CD14-positive monocyte (primary cell): Measurements from ENCODE around the gene AP1B1. TPM values are rescaled to one million over a fixed set of nuclear protein-coding genes. Genes with fewer than 3 reads are reported as not detected.

Experiments
- DNase-seq, 3 donors: peaks; one replicate each; pipeline ENCODE4 v3.0.0-alpha.2; 2011 to 2022
- H2AFZ ChIP-seq: 2 replicates; pipeline ENCODE4 v1.6.0; 2012; ENCODE audit warnings: mild to moderate bottlenecking, low read depth, low read length, inconsistent platforms; ENCODE audit not compliant: insufficient read depth, poor library complexity, severe bottlenecking
- H3K27ac ChIP-seq, 2 donors: 1 replicate in 1 of 2; 2 replicates in 1 of 2; pipeline ENCODE4 v1.5.1; 2012 to 2013; ENCODE audit warnings: low read length in 2 of 2, control low read depth in 1 of 2, inconsistent platforms in 1 of 2, low read depth in 1 of 2, mild to moderate bottlenecking in 1 of 2
- H3K27me3 ChIP-seq, 2 donors: one replicate each; pipeline versions ENCODE4 v1.6.0 to v1.6.1; 2011 to 2013; ENCODE audit warnings: low read length in 2 of 2; ENCODE audit not compliant: control insufficient read depth in 2 of 2, insufficient read depth in 2 of 2
- H3K36me3 ChIP-seq, 2 donors: replicated peaks in 1 of 2; 1 replicate in 1 of 2; 2 replicates in 1 of 2; pipeline versions ENCODE4 v1.5.1 to v1.6.1; 2012 to 2013; ENCODE audit warnings: low read length in 2 of 2, control low read depth in 1 of 2, inconsistent platforms in 1 of 2, mild to moderate bottlenecking in 1 of 2; ENCODE audit not compliant: insufficient read depth in 2 of 2, control insufficient read depth in 1 of 2
- H3K4me1 ChIP-seq, 2 donors: 1 replicate in 1 of 2; 2 replicates in 1 of 2; pipeline versions ENCODE4 v1.5.1 to v1.6.1; 2012 to 2013; ENCODE audit warnings: low read length in 2 of 2, control low read depth in 1 of 2, inconsistent platforms in 1 of 2, mild to moderate bottlenecking in 1 of 2, moderate library complexity in 1 of 2; ENCODE audit not compliant: insufficient read depth in 2 of 2, control insufficient read depth in 1 of 2
- H3K4me2 ChIP-seq: replicated peaks from 2 replicates; pipeline ENCODE3; 2012; ENCODE audit warnings: low read length, moderate library complexity, mild to moderate bottlenecking; ENCODE audit not compliant: poor library complexity, severe bottlenecking; ENCODE audit errors: extremely low read depth
- H3K4me3 ChIP-seq, 3 experiments: fragments of 200-600 bp in 1 of 3; sonication (generic) in 1 of 3; replicated peaks in 1 of 3; 1 replicate in 2 of 3; 2 replicates in 1 of 3; pipeline ENCODE4 v1.5.1; 2011 to 2013; ENCODE audit warnings: low read length in 3 of 3, mild to moderate bottlenecking in 3 of 3, control low read depth in 2 of 3, low read depth in 2 of 3, inconsistent platforms in 1 of 3, moderate library complexity in 1 of 3
- H3K79me2 ChIP-seq: 2 replicates; pipeline ENCODE4 v1.6.0; 2012; ENCODE audit warnings: mild to moderate bottlenecking, control low read depth, inconsistent platforms, low read length, moderate library complexity; ENCODE audit not compliant: insufficient read depth
- H3K9ac ChIP-seq: 2 replicates; pipeline ENCODE4 v1.6.0; 2017; ENCODE audit warnings: low read length, mild to moderate bottlenecking; ENCODE audit not compliant: insufficient read depth, poor library complexity, severe bottlenecking
- H3K9me3 ChIP-seq, 2 donors: replicated peaks in 1 of 2; 1 replicate in 1 of 2; 2 replicates in 1 of 2; pipeline versions ENCODE4 v1.5.1 to v1.6.1; 2012 to 2013; ENCODE audit warnings: low read length in 2 of 2, control low read depth in 1 of 2; ENCODE audit not compliant: control insufficient read depth in 1 of 2, insufficient read depth in 1 of 2
- H4K20me1 ChIP-seq: 2 replicates; pipeline ENCODE4 v1.6.0; 2012; ENCODE audit warnings: mild to moderate bottlenecking, low read length, control low read depth, moderate library complexity; ENCODE audit not compliant: insufficient read depth
- H3K27ac Mint-ChIP-seq, 7 donors: one replicate each; pipeline ENCODE4 v1.8.0; 2020; ENCODE audit warnings: mild to moderate bottlenecking in 7 of 7, mixed read lengths in 7 of 7, moderate library complexity in 6 of 7, inconsistent platforms in 2 of 7
- H3K27me3 Mint-ChIP-seq, 3 donors: one replicate each; pipeline ENCODE4 v1.8.0; 2021 to 2022; ENCODE audit warnings: low read depth in 3 of 3, mild to moderate bottlenecking in 3 of 3, mixed read lengths in 3 of 3, moderate library complexity in 3 of 3, inconsistent platforms in 1 of 3
- H3K36me3 Mint-ChIP-seq, 2 donors: one replicate each; pipeline ENCODE4 v1.8.0; 2020; ENCODE audit warnings: mixed read lengths in 2 of 2, inconsistent platforms in 1 of 2, mild to moderate bottlenecking in 1 of 2
- H3K4me1 Mint-ChIP-seq: one replicate; pipeline ENCODE4 v1.8.0; 2020; ENCODE audit warnings: mild to moderate bottlenecking, mixed read lengths
- H3K4me3 Mint-ChIP-seq, 2 donors: one replicate each; pipeline ENCODE4 v1.8.0; 2020; ENCODE audit warnings: mild to moderate bottlenecking in 2 of 2, mixed read lengths in 2 of 2, moderate library complexity in 1 of 2
- H3K9me3 Mint-ChIP-seq, 7 donors: one replicate each; pipeline ENCODE4 v1.8.0; 2020 to 2022; ENCODE audit warnings: mixed read lengths in 7 of 7, mild to moderate bottlenecking in 6 of 7, moderate library complexity in 6 of 7, inconsistent platforms in 2 of 7
- WGBS: methylation state at CpG from one replicate; pipeline ENCODE4 v1.1.5; 2013; ENCODE audit warnings: missing lambda C conversion rate; ENCODE audit not compliant: insufficient coverage; 5-methylcytosine and 5-hydroxymethylcytosine counted together
- intact Hi-C, 2 donors: fragments of 100-400 bp; cut with micrococcal nuclease; formaldehyde crosslinking; loops; one replicate each; pipeline versions ENCODE4 v1.15.0 to v1.15.1; 2023
- polyA plus RNA-seq, 3 donors: library from polyadenylated mRNA; depleted of rRNA in 1 of 3; unstranded in 2 of 3; stranded (reverse) in 1 of 3; fragments of 300-500 nt in 2 of 3; fragments of >200 nt in 1 of 3; fragmentation: Illumina TruSeq in 2 of 3; gene quantifications; 1 replicate in 2 of 3; 2 replicates in 1 of 3; pipeline ENCODE4 v1.2.3, GENCODE V29; 2012 to 2021
- TF ChIP-seq, protein P1 (sequence below): fragments of 200-600 bp; IDR thresholded peaks from one replicate; pipeline ENCODE4 v1.8.0; 2022; ENCODE audit warnings: antibody characterized with exemption, mild to moderate bottlenecking

The AP1B1 gene
- polyA plus RNA-seq, 3 donors = 29.0 to 102 (median 40.3) TPM

GRCh38 chr22:29351042-29351441 is 37.3 kb downstream of the AP1B1 start:
- Histone ChIP-seq H3K4me2 (no peak overlapping the region), H2AFZ (no peak overlapping the region), H3K27me3 (no peaks in the 10 kb centered on the region), H3K36me3 (peaks cover 100% of the 10 kb centered on the region in 2 donors), H3K27ac (no peak overlapping the region), H3K9me3 (no peaks in the 10 kb centered on the region), H3K4me3 (no peak overlapping the region), H3K79me2 (no peaks in the 10 kb centered on the region), H3K9ac (no peak overlapping the region), H4K20me1 (peaks cover 61% of the 10 kb centered on the region), H3K4me1 (no peaks in the 10 kb centered on the region)
- TF ChIP-seq, protein P1, sequence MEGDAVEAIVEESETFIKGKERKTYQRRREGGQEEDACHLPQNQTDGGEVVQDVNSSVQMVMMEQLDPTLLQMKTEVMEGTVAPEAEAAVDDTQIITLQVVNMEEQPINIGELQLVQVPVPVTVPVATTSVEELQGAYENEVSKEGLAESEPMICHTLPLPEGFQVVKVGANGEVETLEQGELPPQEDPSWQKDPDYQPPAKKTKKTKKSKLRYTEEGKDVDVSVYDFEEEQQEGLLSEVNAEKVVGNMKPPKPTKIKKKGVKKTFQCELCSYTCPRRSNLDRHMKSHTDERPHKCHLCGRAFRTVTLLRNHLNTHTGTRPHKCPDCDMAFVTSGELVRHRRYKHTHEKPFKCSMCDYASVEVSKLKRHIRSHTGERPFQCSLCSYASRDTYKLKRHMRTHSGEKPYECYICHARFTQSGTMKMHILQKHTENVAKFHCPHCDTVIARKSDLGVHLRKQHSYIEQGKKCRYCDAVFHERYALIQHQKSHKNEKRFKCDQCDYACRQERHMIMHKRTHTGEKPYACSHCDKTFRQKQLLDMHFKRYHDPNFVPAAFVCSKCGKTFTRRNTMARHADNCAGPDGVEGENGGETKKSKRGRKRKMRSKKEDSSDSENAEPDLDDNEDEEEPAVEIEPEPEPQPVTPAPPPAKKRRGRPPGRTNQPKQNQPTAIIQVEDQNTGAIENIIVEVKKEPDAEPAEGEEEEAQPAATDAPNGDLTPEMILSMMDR = no peak
- no peaks in the 10 kb centered on the region for H3K4me1 Mint-ChIP-seq
- intact Hi-C loops = no loop called here
- H3K27ac Mint-ChIP-seq = no peak overlapping the region
- no peak overlapping the region for H3K4me3 Mint-ChIP-seq
- no peaks in the 10 kb centered on the region for H3K27me3 Mint-ChIP-seq
- WGBS = 96% methylated on average over 6 of the region's 6 CpGs
- H3K9me3 Mint-ChIP-seq = no peaks in the 10 kb centered on the region
- no peak for DNase-seq
- peaks cover 99 to 100% of the 10 kb centered on the region in 2 donors for H3K36me3 Mint-ChIP-seq

DNA sequence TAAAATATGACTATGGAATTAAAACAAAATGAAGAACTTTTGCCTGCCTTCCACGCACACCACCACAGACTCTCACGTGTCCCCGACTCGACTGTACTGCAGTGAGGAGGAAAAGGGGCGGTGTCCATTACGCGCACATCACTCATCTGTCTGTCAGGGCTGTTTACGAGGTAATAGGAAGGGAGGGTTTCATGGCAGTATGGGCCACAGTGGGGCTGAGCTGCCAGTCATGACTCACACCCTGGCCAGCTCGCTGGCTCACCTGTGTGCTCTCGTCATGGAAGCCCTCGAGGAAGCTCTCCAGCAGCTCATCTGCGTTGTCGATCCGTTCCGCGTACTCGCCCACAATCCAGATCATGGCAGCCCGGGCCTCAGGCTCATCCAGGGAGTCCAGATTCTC is 39.4 kb downstream of the AP1B1 start:
- H2AFZ ChIP-seq = no peak overlapping the region
- TF ChIP-seq, protein P1 = no peak
- no peak overlapping the region for H3K9ac ChIP-seq
- H3K4me1 ChIP-seq = no peaks in the 10 kb centered on the region
- WGBS = 97% methylated on average over 11 of the region's 18 CpGs
- Mint-ChIP-seq H3K4me1 (no peaks in the 10 kb centered on the region), H3K27me3 (no peaks in the 10 kb centered on the region), H3K9me3 (no peaks in the 10 kb centered on the region), H3K36me3 (peaks cover 98 to 100% of the 10 kb centered on the region in 2 donors), H3K27ac (no peak overlapping the region), H3K4me3 (no peak overlapping the region)
- no peak overlapping the region for H3K27ac ChIP-seq
- intact Hi-C loops = no loop called here
- peaks cover 58% of the 10 kb centered on the region for H4K20me1 ChIP-seq
- no peaks in the 10 kb centered on the region for H3K9me3 ChIP-seq
- H3K27me3 ChIP-seq = no peaks in the 10 kb centered on the region
- no peak for DNase-seq
- no peak overlapping the region for H3K4me2 ChIP-seq
- H3K36me3 ChIP-seq = peaks cover 94 to 100% of the 10 kb centered on the region in 2 donors
- H3K79me2 ChIP-seq = no peaks in the 10 kb centered on the region
- no peak overlapping the region for H3K4me3 ChIP-seq
